Natural killer cell (primary cell): ENCODE data around the gene MMP24OS. TPM values are rescaled to one million over a fixed set of nuclear protein-coding genes. Genes with fewer than 3 reads are reported as not detected.
"Not testable (repeated sequence)": the region's sequence is repeated elsewhere in the genome, so short reads cannot be mapped to it uniquely, and the experiment has no call there.

Experiments
- ATAC-seq, 3 donors: fragments of 150-1000 bp in 2 of 3; fragments of 200-7000 bp in 1 of 3; cut with Tn5 transposase; 1 replicate in 1 of 3; 2 replicates in 2 of 3; pipeline ENCODE4 v1.10.0; 2021; ENCODE audit warnings: mild to moderate bottlenecking in 2 of 3, moderate library complexity in 2 of 3
- DNase-seq, 2 donors: peaks; one replicate each; pipeline versions ENCODE4 v3.0.0 to v3.0.0-alpha.2; 2013 to 2021; ENCODE audit warnings: mixed read lengths in 1 of 2
- H3K27ac ChIP-seq: one replicate; pipeline ENCODE4 v1.5.1; 2013; ENCODE audit warnings: mild to moderate bottlenecking, low read length
- H3K27me3 ChIP-seq: one replicate; pipeline ENCODE4 v1.6.1; 2013; ENCODE audit warnings: low read length; ENCODE audit not compliant: control insufficient read depth, insufficient read depth
- H3K36me3 ChIP-seq: one replicate; pipeline ENCODE4 v1.6.1; 2013; ENCODE audit warnings: low read length; ENCODE audit not compliant: control insufficient read depth, insufficient read depth
- H3K4me1 ChIP-seq: one replicate; pipeline ENCODE4 v1.6.1; 2013; ENCODE audit warnings: low read length; ENCODE audit not compliant: control insufficient read depth, insufficient read depth
- H3K4me3 ChIP-seq: one replicate; pipeline ENCODE4 v1.5.1; 2013; ENCODE audit warnings: low read length
- H3K9me3 ChIP-seq: one replicate; pipeline ENCODE4 v1.6.1; 2013; ENCODE audit warnings: low read length; ENCODE audit not compliant: control insufficient read depth, insufficient read depth
- H3K27ac Mint-ChIP-seq, 2 donors: one replicate each; pipeline ENCODE4 v1.8.0; 2022; ENCODE audit warnings: mild to moderate bottlenecking in 2 of 2, mixed read lengths in 2 of 2, moderate library complexity in 1 of 2
- H3K27me3 Mint-ChIP-seq, 2 donors: one replicate each; pipeline ENCODE4 v1.8.0; 2022; ENCODE audit warnings: low read depth in 2 of 2, mixed read lengths in 2 of 2
- H3K36me3 Mint-ChIP-seq: one replicate; pipeline ENCODE4 v1.8.0; 2022; ENCODE audit warnings: mixed read lengths
- H3K4me1 Mint-ChIP-seq, 2 donors: one replicate each; pipeline ENCODE4 v1.8.0; 2022; ENCODE audit warnings: mixed read lengths in 2 of 2
- H3K4me3 Mint-ChIP-seq: one replicate; pipeline ENCODE4 v1.8.0; 2022; ENCODE audit warnings: mild to moderate bottlenecking, moderate library complexity, mixed read lengths
- H3K9me3 Mint-ChIP-seq, 2 donors: one replicate each; pipeline ENCODE4 v1.8.0; 2022; ENCODE audit warnings: mixed read lengths in 2 of 2
- WGBS: methylation state at CpG from one replicate; pipeline ENCODE4 v1.1.7; 2013; ENCODE audit warnings: missing lambda C conversion rate; ENCODE audit not compliant: insufficient coverage; 5-methylcytosine and 5-hydroxymethylcytosine counted together
- intact Hi-C: fragments of 100-400 bp; cut with micrococcal nuclease; formaldehyde crosslinking; loops from one replicate; pipeline ENCODE4 v1.14.2; 2022
- total RNA-seq, 4 donors: library from RNA; stranded (reverse); fragments of 120-200 nt in 1 of 4; gene quantifications; one replicate each; pipeline versions ENCODE4 v1.2.3 to v1.2.4, GENCODE V29; 2013 to 2022
- TF ChIP-seq, protein P1 (sequence below): fragments of 200-600 bp; IDR thresholded peaks from one replicate; pipeline ENCODE4 v1.8.0; 2022; ENCODE audit warnings: antibody characterized with exemption

Gene MMP24OS
- total RNA-seq, 3 donors from 2014 or later (not counting 1 experiment from before 2014, with no cell fraction given): 76.5 to 92.7 (median 86.6) TPM

DNA sequence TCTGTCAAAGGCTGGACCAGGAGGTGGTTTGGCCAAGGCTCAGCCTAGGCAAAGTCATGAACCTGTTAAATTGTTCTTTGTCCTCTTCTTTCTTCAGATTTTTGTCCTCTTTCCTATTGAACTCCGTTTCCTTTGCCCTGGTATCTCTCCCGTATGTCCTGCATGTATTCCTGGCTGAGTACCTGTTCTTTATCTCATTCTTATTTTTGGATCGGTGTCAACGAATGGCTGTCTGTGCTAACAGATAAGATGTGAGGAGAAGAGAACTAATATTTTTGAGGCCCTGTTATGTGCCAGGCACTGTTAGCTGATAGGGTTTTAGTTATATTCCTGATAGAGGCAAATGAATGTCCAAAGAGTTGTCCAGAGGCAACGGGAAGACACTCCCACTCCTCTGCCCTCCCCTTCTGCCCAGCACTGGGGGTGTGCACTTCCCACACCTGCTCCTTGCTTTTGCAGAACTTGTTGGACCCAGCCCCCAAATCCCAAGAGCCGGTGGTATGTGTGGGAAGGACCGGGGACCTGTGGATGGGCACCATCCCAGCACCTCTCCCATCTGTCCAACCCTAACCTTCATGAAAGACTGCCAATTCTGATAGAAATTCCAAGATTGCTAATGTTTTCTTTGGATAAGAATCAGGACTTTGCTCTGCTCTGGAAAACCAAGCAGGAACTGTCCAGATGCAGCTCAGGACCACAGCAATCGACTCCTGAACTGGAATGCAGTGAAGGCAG lies 20.6 kb downstream of the MMP24OS start:
- Histone ChIP-seq H3K27me3 (no peaks in the 10 kb centered on the region), H3K36me3 (no peaks in the 10 kb centered on the region), H3K27ac (no peak overlapping the region), H3K9me3 (no peaks in the 10 kb centered on the region), H3K4me1 (peaks cover 12% of the 10 kb centered on the region), H3K4me3 (no peak overlapping the region)
- H3K9me3 Mint-ChIP-seq: no peaks in the 10 kb centered on the region
- H3K4me1 Mint-ChIP-seq: peaks cover 3 to 4% of the 10 kb centered on the region in 2 donors
- 93% methylated on average over 6 of the region's 8 CpGs for WGBS
- TF ChIP-seq, protein P1, sequence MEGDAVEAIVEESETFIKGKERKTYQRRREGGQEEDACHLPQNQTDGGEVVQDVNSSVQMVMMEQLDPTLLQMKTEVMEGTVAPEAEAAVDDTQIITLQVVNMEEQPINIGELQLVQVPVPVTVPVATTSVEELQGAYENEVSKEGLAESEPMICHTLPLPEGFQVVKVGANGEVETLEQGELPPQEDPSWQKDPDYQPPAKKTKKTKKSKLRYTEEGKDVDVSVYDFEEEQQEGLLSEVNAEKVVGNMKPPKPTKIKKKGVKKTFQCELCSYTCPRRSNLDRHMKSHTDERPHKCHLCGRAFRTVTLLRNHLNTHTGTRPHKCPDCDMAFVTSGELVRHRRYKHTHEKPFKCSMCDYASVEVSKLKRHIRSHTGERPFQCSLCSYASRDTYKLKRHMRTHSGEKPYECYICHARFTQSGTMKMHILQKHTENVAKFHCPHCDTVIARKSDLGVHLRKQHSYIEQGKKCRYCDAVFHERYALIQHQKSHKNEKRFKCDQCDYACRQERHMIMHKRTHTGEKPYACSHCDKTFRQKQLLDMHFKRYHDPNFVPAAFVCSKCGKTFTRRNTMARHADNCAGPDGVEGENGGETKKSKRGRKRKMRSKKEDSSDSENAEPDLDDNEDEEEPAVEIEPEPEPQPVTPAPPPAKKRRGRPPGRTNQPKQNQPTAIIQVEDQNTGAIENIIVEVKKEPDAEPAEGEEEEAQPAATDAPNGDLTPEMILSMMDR: no peak
- no peaks in the 10 kb centered on the region for H3K27me3 Mint-ChIP-seq
- no peak overlapping the region for H3K27ac Mint-ChIP-seq
- H3K4me3 Mint-ChIP-seq: no peak overlapping the region
- ATAC-seq: no peak
- intact Hi-C loops: loop anchor here (10.0 kb wide), 1 partner anchor 357 kb away; the partner anchor contains the start of gene SPAG4
- DNase-seq: no peak
- no peaks in the 10 kb centered on the region for H3K36me3 Mint-ChIP-seq

DNA sequence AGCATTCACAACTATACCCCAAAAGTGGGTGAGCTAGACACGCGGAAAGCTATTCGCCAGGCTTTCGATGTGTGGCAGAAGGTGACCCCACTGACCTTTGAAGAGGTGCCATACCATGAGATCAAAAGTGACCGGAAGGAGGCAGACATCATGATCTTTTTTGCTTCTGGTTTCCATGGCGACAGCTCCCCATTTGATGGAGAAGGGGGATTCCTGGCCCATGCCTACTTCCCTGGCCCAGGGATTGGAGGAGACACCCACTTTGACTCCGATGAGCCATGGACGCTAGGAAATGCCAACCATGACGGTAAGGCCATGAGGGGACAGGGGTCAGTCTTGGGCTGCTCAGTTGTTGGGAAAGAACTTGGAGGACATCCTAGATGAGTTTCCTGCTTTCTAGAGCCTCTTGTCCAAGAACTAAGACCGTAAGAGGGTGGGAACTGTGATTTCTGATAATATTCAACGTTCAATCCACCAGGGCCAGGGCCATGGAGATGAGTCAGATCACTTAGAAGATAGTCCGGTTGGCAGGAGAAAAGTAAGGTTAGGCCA lies 23.4 kb downstream of the MMP24OS start:
- H3K27ac Mint-ChIP-seq: peak overlapping the region; percentile 48 to 58

DNA sequence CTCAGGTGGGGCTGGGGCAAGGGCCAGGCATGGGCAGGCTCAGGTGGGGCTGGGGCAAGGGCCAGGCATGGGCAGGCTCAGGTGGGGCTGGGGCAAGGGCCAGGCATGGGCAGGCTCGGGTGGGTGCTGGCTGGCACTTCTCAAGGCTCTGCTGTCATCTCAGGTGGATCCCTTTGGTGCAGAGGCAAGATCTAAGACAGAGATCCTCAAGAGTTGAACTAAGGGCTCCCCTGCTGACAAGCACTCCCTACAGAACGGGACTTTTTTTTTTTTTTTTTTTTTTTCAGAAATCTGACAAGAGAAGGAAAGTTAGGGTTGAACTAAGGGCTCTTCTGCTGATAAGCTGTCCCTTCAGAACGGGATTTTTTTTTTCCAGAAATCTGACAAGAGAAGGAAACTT lies 24.9 kb downstream of the MMP24OS start:
- H3K4me1 Mint-ChIP-seq: peaks cover 24% of the 10 kb centered on the region in 2 donors
- Histone ChIP-seq H3K4me3 (no peak overlapping the region), H3K36me3 (no peaks in the 10 kb centered on the region), H3K27me3 (no peaks in the 10 kb centered on the region), H3K4me1 (peaks cover 38% of the 10 kb centered on the region), H3K27ac (peak overlapping the region; percentile 89), H3K9me3 (no peaks in the 10 kb centered on the region)
- TF ChIP-seq, protein P1: no peak
- DNase-seq: peak in 1 of 2 donors; percentile 45
- H3K4me3 Mint-ChIP-seq: peak overlapping the region; percentile 13
- intact Hi-C loops: loop anchor here (10.0 kb wide), 1 partner anchor 362 kb away; the partner anchor contains the start of gene SPAG4
- 66% methylated on average over 3 of the region's 3 CpGs for WGBS
- H3K36me3 Mint-ChIP-seq: no peaks in the 10 kb centered on the region
- no peaks in the 10 kb centered on the region for H3K27me3 Mint-ChIP-seq
- H3K9me3 Mint-ChIP-seq: no peaks in the 10 kb centered on the region
- no peak for ATAC-seq
- peak overlapping the region; percentile 76 to 94 for H3K27ac Mint-ChIP-seq

More for the DNA sequence above, 23.4 kb downstream of the MMP24OS start:
- Mint-ChIP-seq H3K4me1 (peaks cover 24% of the 10 kb centered on the region in 2 donors), H3K4me3 (no peak overlapping the region), H3K27me3 (no peaks in the 10 kb centered on the region), H3K9me3 (no peaks in the 10 kb centered on the region), H3K36me3 (no peaks in the 10 kb centered on the region)
- whole genome bisulfite sequencing: 96% methylated on average over 12 of the region's 12 CpGs
- intact Hi-C loops: loop anchor here (10.0 kb wide), 1 partner anchor 360 kb away; the partner anchor contains the start of gene SPAG4
- Histone ChIP-seq H3K4me3 (no peak overlapping the region), H3K27me3 (no peaks in the 10 kb centered on the region), H3K9me3 (no peaks in the 10 kb centered on the region), H3K36me3 (no peaks in the 10 kb centered on the region), H3K27ac (no peak overlapping the region), H3K4me1 (peaks cover 38% of the 10 kb centered on the region)
- TF ChIP-seq, protein P1: no peak
- DNase-seq (no peak), ATAC-seq (no peak)

DNA sequence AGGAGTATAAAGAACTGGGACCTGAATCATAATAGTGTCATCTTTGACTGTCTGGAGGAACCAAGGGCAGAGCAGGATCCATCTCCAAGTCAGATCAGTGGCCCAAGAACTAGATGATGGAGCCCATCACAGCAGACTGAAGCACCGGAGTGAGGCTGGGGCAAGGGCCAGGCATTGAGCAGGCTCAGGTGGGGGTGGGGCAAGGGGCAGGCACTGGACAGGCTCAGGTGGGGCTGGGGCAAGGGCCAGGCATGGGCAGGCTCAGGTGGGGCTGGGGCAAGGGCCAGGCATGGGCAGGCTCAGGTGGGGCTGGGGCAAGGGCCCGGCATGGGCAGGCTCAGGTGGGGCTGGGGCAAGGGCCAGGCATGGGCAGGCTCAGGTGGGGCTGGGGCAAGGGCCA lies 25.3 kb downstream of the MMP24OS start:
- not testable (repeated sequence) for H3K9me3 ChIP-seq, H3K36me3 ChIP-seq, DNase-seq, H3K36me3 Mint-ChIP-seq, H3K27me3 ChIP-seq, H3K27me3 Mint-ChIP-seq, H3K9me3 Mint-ChIP-seq, H3K4me3 ChIP-seq
- 97% methylated on average over 2 of the region's 2 CpGs for WGBS
- intact Hi-C loops: loop anchor here (10.0 kb wide), 1 partner anchor 362 kb away; the partner anchor contains the start of gene SPAG4
- H3K27ac Mint-ChIP-seq: peak overlapping the region; percentile 94 to 95
- H3K4me3 Mint-ChIP-seq: peak overlapping the region; percentile 83
- Histone ChIP-seq H3K4me1 (peaks cover 38% of the 10 kb centered on the region), H3K27ac (peak overlapping the region; percentile 89)
- ATAC-seq: peak; percentile 9 to 20 (median 18)
- peaks cover 24% of the 10 kb centered on the region in 2 donors for H3K4me1 Mint-ChIP-seq
